SK-N-SH treated with all-trans-retinoic acid at 6 μM for 48 hours (cell line): ENCODE results near the gene PPARD.

Experiments
- ATAC-seq: fragments of 200-7000 bp; cut with Tn5 transposase; 3 replicates; pipeline ENCODE4 v1.9.1; 2020; ENCODE audit warnings: mild to moderate bottlenecking, moderate library complexity
- ARNTL ChIP-seq: fragments of 450-650 bp; formaldehyde crosslinking; IDR thresholded peaks from 2 replicates; pipeline ENCODE4 v1.5.0; 2020; ENCODE audit warnings: low read depth, mild to moderate bottlenecking, moderate library complexity, borderline replicate concordance
- BACH2 ChIP-seq: fragments of 250-450 bp; sonication (Bioruptor Pico); IDR thresholded peaks from 2 replicates; pipeline ENCODE4 v1.9.0; 2021; ENCODE audit warnings: mild to moderate bottlenecking, borderline replicate concordance
- CSDC2 ChIP-seq: fragments of 250-450 bp; sonication (Bioruptor Pico); IDR thresholded peaks from 2 replicates; pipeline ENCODE4 v1.5.0; 2020; ENCODE audit warnings: mild to moderate bottlenecking, moderate library complexity
- CSRNP3 ChIP-seq: fragments of 250-450 bp; sonication (Bioruptor Pico); IDR thresholded peaks from 2 replicates; pipeline ENCODE4 v1.5.1; 2021; ENCODE audit warnings: mild to moderate bottlenecking, moderate library complexity
- ESRRG ChIP-seq: fragments of 250-450 bp; sonication (Bioruptor Pico); IDR thresholded peaks from 2 replicates; pipeline ENCODE4 v1.6.1; 2021; ENCODE audit warnings: mild to moderate bottlenecking
- GLIS3 ChIP-seq: fragments of 250-450 bp; sonication (Bioruptor Pico); IDR thresholded peaks from 2 replicates; pipeline ENCODE4 v1.5.0; 2020; ENCODE audit warnings: mild to moderate bottlenecking, moderate library complexity
- OSR1 ChIP-seq: fragments of 250-450 bp; sonication (Bioruptor Pico); IDR thresholded peaks from 2 replicates; pipeline ENCODE4 v1.8.0; 2022; ENCODE audit warnings: moderate library complexity, mild to moderate bottlenecking, inconsistent platforms
- PATZ1 ChIP-seq: fragments of 250-450 bp; sonication (Bioruptor Pico); IDR thresholded peaks from 2 replicates; pipeline ENCODE4 v1.8.0; 2020; ENCODE audit warnings: mild to moderate bottlenecking, moderate library complexity, borderline replicate concordance
- PPARA ChIP-seq: fragments of 250-450 bp; sonication (Bioruptor Pico); IDR thresholded peaks from 2 replicates; pipeline ENCODE4 v1.5.0; 2020; ENCODE audit warnings: mild to moderate bottlenecking, borderline replicate concordance
- RARB ChIP-seq: fragments of 250-450 bp; sonication (Bioruptor Pico); IDR thresholded peaks from 2 replicates; pipeline ENCODE4 v1.8.0; 2021; ENCODE audit warnings: mild to moderate bottlenecking, moderate library complexity
- SNAI2 ChIP-seq: fragments of 250-450 bp; sonication (Bioruptor Pico); IDR thresholded peaks from 2 replicates; pipeline ENCODE4 v1.5.0; 2020; ENCODE audit warnings: mild to moderate bottlenecking, moderate library complexity
- TCF4 ChIP-seq: fragments of 250-450 bp; sonication (Bioruptor Pico); IDR thresholded peaks from 2 replicates; pipeline ENCODE4 v1.8.0; 2021; ENCODE audit warnings: mild to moderate bottlenecking, moderate library complexity, borderline replicate concordance
- TOX ChIP-seq: fragments of 250-450 bp; sonication (Bioruptor Pico); IDR thresholded peaks from 2 replicates; pipeline ENCODE4 v1.8.0; 2021; ENCODE audit warnings: mild to moderate bottlenecking, moderate library complexity, borderline replicate concordance
- TSHZ2 ChIP-seq: fragments of 250-450 bp; sonication (Bioruptor Pico); IDR thresholded peaks from 2 replicates; pipeline ENCODE4 v1.5.0; 2020; ENCODE audit warnings: mild to moderate bottlenecking, moderate library complexity
- ZFP3 ChIP-seq: fragments of 250-450 bp; sonication (Bioruptor Pico); IDR thresholded peaks from 2 replicates; pipeline ENCODE4 v1.5.0; 2020; ENCODE audit warnings: mild to moderate bottlenecking, moderate library complexity
- ZFP30 ChIP-seq: fragments of 450-650 bp; formaldehyde crosslinking; IDR thresholded peaks from 2 replicates; pipeline ENCODE4 v1.5.0; 2022; ENCODE audit warnings: mild to moderate bottlenecking, moderate library complexity
- ZNF565 ChIP-seq: fragments of 450-650 bp; formaldehyde crosslinking; conservative IDR thresholded peaks from 2 replicates; pipeline ENCODE4 v1.5.0; 2020; ENCODE audit warnings: low read depth, mild to moderate bottlenecking, moderate library complexity
- ZNF70 ChIP-seq: fragments of 450-650 bp; formaldehyde crosslinking; IDR thresholded peaks from 2 replicates; pipeline ENCODE4 v1.5.0; 2020; ENCODE audit warnings: mild to moderate bottlenecking, moderate library complexity
- ZNF8 ChIP-seq: fragments of 450-650 bp; formaldehyde crosslinking; IDR thresholded peaks from 2 replicates; pipeline ENCODE4 v1.5.0; 2020; ENCODE audit warnings: mild to moderate bottlenecking, moderate library complexity
- TF ChIP-seq, protein P1 (sequence below): fragments of 250-450 bp; sonication (Bioruptor Pico); IDR thresholded peaks from 2 replicates; pipeline ENCODE4 v1.5.1; 2020; ENCODE audit warnings: low read depth, mild to moderate bottlenecking, moderate library complexity

Gene PPARD

GRCh38 chr6:35468980-35469750 lies 126.8 kb downstream of the PPARD start (continued):
- TF ChIP-seq TSHZ2 (CRISPR knock-in tag): no peak

- TF ChIP-seq SNAI2 (no peak), TCF4 (0 out of 2 replicates have a peak, but pooled peaks have one; percentile 32)
- ATAC-seq: no peak
These were observed 127.6 kb downstream of the PPARD start for GRCh38 chr6:35469751-35470662.

GRCh38 chr6:35470663-35471120 lies 128.3 kb downstream of the PPARD start:
- no peak for TF ChIP-seq ESRRG (CRISPR knock-in tag)
- TF ChIP-seq ZNF565: no peak
- no peak for TF ChIP-seq ZFP3 (CRISPR knock-in tag)
- no peak for TF ChIP-seq TSHZ2 (CRISPR knock-in tag)
- no peak for TF ChIP-seq CSDC2 (CRISPR knock-in tag)
- no peak for TF ChIP-seq PPARA (CRISPR knock-in tag)
- TF ChIP-seq TOX (CRISPR knock-in tag): no peak
- no peak for TF ChIP-seq ZNF8 (CRISPR knock-in tag)
- TF ChIP-seq RARB (CRISPR knock-in tag): no peak
- TF ChIP-seq OSR1 (CRISPR knock-in tag): no peak
- no peak for TF ChIP-seq TCF4
- TF ChIP-seq PATZ1 (CRISPR knock-in tag): no peak
- no peak for TF ChIP-seq ZFP30 (CRISPR knock-in tag)
- TF ChIP-seq GLIS3 (CRISPR knock-in tag): no peak

GRCh38 chr6:35471836-35472345 lies 129.5 kb downstream of the PPARD start:
- ATAC-seq: no peak
- TF ChIP-seq ZFP3 (CRISPR knock-in tag): no peak
- no peak for TF ChIP-seq ARNTL
- TF ChIP-seq, protein P1, sequence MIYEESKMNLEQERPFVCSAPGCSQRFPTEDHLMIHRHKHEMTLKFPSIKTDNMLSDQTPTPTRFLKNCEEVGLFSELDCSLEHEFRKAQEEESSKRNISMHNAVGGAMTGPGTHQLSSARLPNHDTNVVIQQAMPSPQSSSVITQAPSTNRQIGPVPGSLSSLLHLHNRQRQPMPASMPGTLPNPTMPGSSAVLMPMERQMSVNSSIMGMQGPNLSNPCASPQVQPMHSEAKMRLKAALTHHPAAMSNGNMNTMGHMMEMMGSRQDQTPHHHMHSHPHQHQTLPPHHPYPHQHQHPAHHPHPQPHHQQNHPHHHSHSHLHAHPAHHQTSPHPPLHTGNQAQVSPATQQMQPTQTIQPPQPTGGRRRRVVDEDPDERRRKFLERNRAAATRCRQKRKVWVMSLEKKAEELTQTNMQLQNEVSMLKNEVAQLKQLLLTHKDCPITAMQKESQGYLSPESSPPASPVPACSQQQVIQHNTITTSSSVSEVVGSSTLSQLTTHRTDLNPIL: no peak
- no peak for TF ChIP-seq TSHZ2 (CRISPR knock-in tag)
- TF ChIP-seq ZFP30 (CRISPR knock-in tag): no peak
- no peak for TF ChIP-seq SNAI2
- TF ChIP-seq BACH2: no peak
- no peak for TF ChIP-seq ZNF70 (CRISPR knock-in tag)
- no peak for TF ChIP-seq GLIS3 (CRISPR knock-in tag)
- no peak for TF ChIP-seq ZNF565
- no peak for TF ChIP-seq CSRNP3
- no peak for TF ChIP-seq TOX (CRISPR knock-in tag)
- TF ChIP-seq TCF4: no peak
- TF ChIP-seq ESRRG (CRISPR knock-in tag): no peak

More at GRCh38 chr6:35470663-35471120, 128.3 kb downstream of the PPARD start:
- ATAC-seq: no peak
